ENCODE data around the gene NTNG2.

Gene NTNG2

GRCh38 chr9:132249123-132249522, 87.3 kb downstream of the NTNG2 start:
- Histone ChIP-seq H3K36me3 (ENCODE audit: low read length) (no peaks in the 10 kb centered on the region), H2AFZ (ENCODE audit: low read depth, low read length, severe bottlenecking) (no peak overlapping the region), H3K4me2 (ENCODE audit: low read depth, low read length, poor library complexity, severe bottlenecking) (no peak overlapping the region), H3K9ac (ENCODE audit: low read length) (no peak overlapping the region), H3K4me3 (ENCODE audit: insufficient read depth, low read length, poor library complexity, severe bottlenecking) (no peak overlapping the region), H3K27me3 (ENCODE audit: low read length) (no peaks in the 10 kb centered on the region), H3K9me2 (replicated peaks; ENCODE audit: insufficient read depth, low read length) (no peaks in the 10 kb centered on the region), H4K20me1 (ENCODE audit: low read depth, low read length) (no peaks in the 10 kb centered on the region), H3K79me2 (ENCODE audit: insufficient read depth, low read length) (no peaks in the 10 kb centered on the region), H3K9me3 (ENCODE audit: insufficient read depth, low read length) (no peaks in the 10 kb centered on the region), H3K27ac (ENCODE audit: low read depth, low read length) (no peak overlapping the region), H3F3A (ENCODE audit: insufficient read depth) (no peaks in the 10 kb centered on the region)
- TF ChIP-seq EZH2phosphoT487 (conservative IDR thresholded peaks at IDR 0.05; ENCODE audit: low read length), result no peak
- TF ChIP-seq, protein P1, sequence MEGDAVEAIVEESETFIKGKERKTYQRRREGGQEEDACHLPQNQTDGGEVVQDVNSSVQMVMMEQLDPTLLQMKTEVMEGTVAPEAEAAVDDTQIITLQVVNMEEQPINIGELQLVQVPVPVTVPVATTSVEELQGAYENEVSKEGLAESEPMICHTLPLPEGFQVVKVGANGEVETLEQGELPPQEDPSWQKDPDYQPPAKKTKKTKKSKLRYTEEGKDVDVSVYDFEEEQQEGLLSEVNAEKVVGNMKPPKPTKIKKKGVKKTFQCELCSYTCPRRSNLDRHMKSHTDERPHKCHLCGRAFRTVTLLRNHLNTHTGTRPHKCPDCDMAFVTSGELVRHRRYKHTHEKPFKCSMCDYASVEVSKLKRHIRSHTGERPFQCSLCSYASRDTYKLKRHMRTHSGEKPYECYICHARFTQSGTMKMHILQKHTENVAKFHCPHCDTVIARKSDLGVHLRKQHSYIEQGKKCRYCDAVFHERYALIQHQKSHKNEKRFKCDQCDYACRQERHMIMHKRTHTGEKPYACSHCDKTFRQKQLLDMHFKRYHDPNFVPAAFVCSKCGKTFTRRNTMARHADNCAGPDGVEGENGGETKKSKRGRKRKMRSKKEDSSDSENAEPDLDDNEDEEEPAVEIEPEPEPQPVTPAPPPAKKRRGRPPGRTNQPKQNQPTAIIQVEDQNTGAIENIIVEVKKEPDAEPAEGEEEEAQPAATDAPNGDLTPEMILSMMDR (IDR thresholded peaks at IDR 0.05; ENCODE audit: insufficient read depth, low read length, poor library complexity, severe bottlenecking), result no peak

- no peak overlapping the region for H3K4me3 ChIP-seq (ENCODE audit: insufficient read depth, low read length, poor library complexity, severe bottlenecking)
- no peak overlapping the region for H3K4me2 ChIP-seq (ENCODE audit: low read depth, low read length, poor library complexity, severe bottlenecking)
- no peaks in the 10 kb centered on the region for H3K9me2 ChIP-seq (replicated peaks; ENCODE audit: insufficient read depth, low read length)
- H4K20me1 ChIP-seq (ENCODE audit: low read depth, low read length), result no peaks in the 10 kb centered on the region
- TF ChIP-seq EZH2phosphoT487 (conservative IDR thresholded peaks at IDR 0.05; ENCODE audit: low read length), result no peak
- TF ChIP-seq, protein P1 (IDR thresholded peaks at IDR 0.05; ENCODE audit: insufficient read depth, low read length, poor library complexity, severe bottlenecking), result no peak
- no peaks in the 10 kb centered on the region for H3K36me3 ChIP-seq (ENCODE audit: low read length)
- no peak overlapping the region for H3K27ac ChIP-seq (ENCODE audit: low read depth, low read length)
- H2AFZ ChIP-seq (ENCODE audit: low read depth, low read length, severe bottlenecking), result no peak overlapping the region
- H3K79me2 ChIP-seq (ENCODE audit: insufficient read depth, low read length), result no peaks in the 10 kb centered on the region
- no peaks in the 10 kb centered on the region for H3F3A ChIP-seq (ENCODE audit: insufficient read depth)
- H3K9me3 ChIP-seq (ENCODE audit: insufficient read depth, low read length), result no peaks in the 10 kb centered on the region
- no peak overlapping the region for H3K9ac ChIP-seq (ENCODE audit: low read length)
- H3K27me3 ChIP-seq (ENCODE audit: low read length), result no peaks in the 10 kb centered on the region
Measured at GRCh38 chr9:132249690-132250089, 87.8 kb downstream of the NTNG2 start.

DNA sequence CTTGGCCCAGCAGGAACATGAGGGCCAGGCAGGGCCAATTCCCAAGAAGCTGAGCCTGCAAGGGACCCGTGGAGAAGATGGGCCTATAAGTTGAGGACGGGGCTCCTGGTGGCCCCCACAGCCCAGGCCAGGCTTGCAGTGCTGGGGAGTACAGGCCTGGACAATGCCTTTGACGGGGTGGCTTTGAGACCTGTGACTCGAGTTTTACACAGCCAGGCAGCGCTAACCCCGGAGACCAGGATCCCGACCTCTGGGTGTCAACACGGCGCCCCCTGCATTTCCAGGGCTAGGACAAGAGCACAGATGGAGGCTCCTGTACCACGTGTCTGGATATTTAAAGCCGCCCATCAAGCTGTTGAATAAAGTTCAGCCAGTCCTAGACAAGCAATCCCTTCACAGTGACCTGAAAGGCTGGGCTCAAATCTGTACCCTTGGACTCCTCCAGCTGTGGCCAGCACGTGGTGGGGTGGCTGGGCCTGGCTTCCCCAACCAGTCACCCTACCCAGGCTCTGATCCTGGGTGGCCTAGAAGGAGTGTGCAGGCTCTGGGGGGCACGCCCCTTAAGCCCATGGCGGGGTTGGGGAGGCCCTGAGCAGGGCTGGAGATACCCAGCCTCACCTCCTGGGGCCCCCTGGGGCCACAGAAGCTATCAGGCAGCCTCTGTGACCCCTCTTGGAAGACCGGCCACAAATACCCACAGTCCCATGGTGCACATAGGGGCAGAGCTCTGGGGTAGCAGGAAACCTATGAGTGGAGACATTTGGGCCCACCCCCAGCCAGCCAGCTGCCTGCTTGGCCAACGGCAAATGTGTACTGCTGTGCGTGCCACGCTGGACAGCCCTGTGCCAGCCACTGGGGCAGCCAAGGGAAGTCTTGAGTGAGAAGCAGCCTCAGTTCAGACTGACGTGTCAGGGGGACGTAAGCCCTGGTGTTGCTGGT, 88.7 kb downstream of the NTNG2 start:
- Histone ChIP-seq H3K27me3 (ENCODE audit: low read length) (no peaks in the 10 kb centered on the region), H3K9ac (ENCODE audit: low read length) (no peak overlapping the region), H2AFZ (ENCODE audit: low read depth, low read length, severe bottlenecking) (no peak overlapping the region), H3F3A (ENCODE audit: insufficient read depth) (no peaks in the 10 kb centered on the region), H3K79me2 (ENCODE audit: insufficient read depth, low read length) (no peaks in the 10 kb centered on the region), H3K4me3 (ENCODE audit: insufficient read depth, low read length, poor library complexity, severe bottlenecking) (no peak overlapping the region), H3K9me2 (replicated peaks; ENCODE audit: insufficient read depth, low read length) (no peaks in the 10 kb centered on the region), H3K4me2 (ENCODE audit: low read depth, low read length, poor library complexity, severe bottlenecking) (no peak overlapping the region), H3K27ac (ENCODE audit: low read depth, low read length) (no peak overlapping the region), H4K20me1 (ENCODE audit: low read depth, low read length) (no peaks in the 10 kb centered on the region), H3K9me3 (ENCODE audit: insufficient read depth, low read length) (no peaks in the 10 kb centered on the region), H3K36me3 (ENCODE audit: low read length) (no peaks in the 10 kb centered on the region)
- TF ChIP-seq EZH2phosphoT487 (conservative IDR thresholded peaks at IDR 0.05; ENCODE audit: low read length), result no peak
- TF ChIP-seq, protein P1 (IDR thresholded peaks at IDR 0.05; ENCODE audit: insufficient read depth, low read length, poor library complexity, severe bottlenecking), result no peak

All from SU-DHL-6 (cell line).